Suppressor macrophage treated with lipopolysaccharide for 1 hour (primary cell): ENCODE results near the gene AKTIP.

ENCODE experiments used
- DNase-seq, 3 donors: peaks; one replicate each; pipeline ENCODE4 v3.0.0-alpha.2; 2020 to 2022

The AKTIP gene

GRCh38 chr16:53476867-53477266 is 26.1 kb downstream of the AKTIP start:
- DNase-seq: no peak

- DNase-seq: no peak
Measured at GRCh38 chr16:53465606-53466280, 37.3 kb downstream of the AKTIP start.

- no peak for DNase-seq
Measured at GRCh38 chr16:53458635-53459034, 44.4 kb downstream of the AKTIP start.

GRCh38 chr16:53457670-53458069 is 45.3 kb downstream of the AKTIP start:
- DNase-seq: no peak

GRCh38 chr16:53456625-53457024 is 46.4 kb downstream of the AKTIP start:
- DNase-seq: no peak

GRCh38 chr16:53453928-53454327 is 49.1 kb downstream of the AKTIP start:
- no peak for DNase-seq

GRCh38 chr16:53449816-53450517 is 53.0 kb downstream of the AKTIP start:
- no peak for DNase-seq

GRCh38 chr16:53446090-53446489 is 56.9 kb downstream of the AKTIP start:
- DNase-seq: no peak

- DNase-seq: no peak
Measured at GRCh38 chr16:53445534-53445933, 57.5 kb downstream of the AKTIP start.
